IPS-15b (cell line): Measurements from ENCODE around the gene GALNT9.

Experiments
- H3K27me3 ChIP-seq: one replicate; pipeline ENCODE4 v1.6.1; 2013; ENCODE audit warnings: low read length; ENCODE audit not compliant: control insufficient read depth, insufficient read depth
- H3K36me3 ChIP-seq: one replicate; pipeline ENCODE4 v1.6.1; 2013; ENCODE audit warnings: low read length; ENCODE audit not compliant: control insufficient read depth, insufficient read depth
- H3K4me1 ChIP-seq: one replicate; pipeline ENCODE4 v1.6.1; 2013; ENCODE audit warnings: mild to moderate bottlenecking, low read length; ENCODE audit not compliant: control insufficient read depth, insufficient read depth
- H3K4me3 ChIP-seq: one replicate; pipeline ENCODE4 v1.5.1; 2013; ENCODE audit warnings: low read depth, low read length
- H3K9ac ChIP-seq: one replicate; pipeline ENCODE4 v1.6.1; 2013; ENCODE audit warnings: low read depth, mild to moderate bottlenecking, low read length
- H3K9me3 ChIP-seq: one replicate; pipeline ENCODE4 v1.6.1; 2013; ENCODE audit warnings: mild to moderate bottlenecking, low read length; ENCODE audit not compliant: control insufficient read depth, insufficient read depth

Gene GALNT9

DNA sequence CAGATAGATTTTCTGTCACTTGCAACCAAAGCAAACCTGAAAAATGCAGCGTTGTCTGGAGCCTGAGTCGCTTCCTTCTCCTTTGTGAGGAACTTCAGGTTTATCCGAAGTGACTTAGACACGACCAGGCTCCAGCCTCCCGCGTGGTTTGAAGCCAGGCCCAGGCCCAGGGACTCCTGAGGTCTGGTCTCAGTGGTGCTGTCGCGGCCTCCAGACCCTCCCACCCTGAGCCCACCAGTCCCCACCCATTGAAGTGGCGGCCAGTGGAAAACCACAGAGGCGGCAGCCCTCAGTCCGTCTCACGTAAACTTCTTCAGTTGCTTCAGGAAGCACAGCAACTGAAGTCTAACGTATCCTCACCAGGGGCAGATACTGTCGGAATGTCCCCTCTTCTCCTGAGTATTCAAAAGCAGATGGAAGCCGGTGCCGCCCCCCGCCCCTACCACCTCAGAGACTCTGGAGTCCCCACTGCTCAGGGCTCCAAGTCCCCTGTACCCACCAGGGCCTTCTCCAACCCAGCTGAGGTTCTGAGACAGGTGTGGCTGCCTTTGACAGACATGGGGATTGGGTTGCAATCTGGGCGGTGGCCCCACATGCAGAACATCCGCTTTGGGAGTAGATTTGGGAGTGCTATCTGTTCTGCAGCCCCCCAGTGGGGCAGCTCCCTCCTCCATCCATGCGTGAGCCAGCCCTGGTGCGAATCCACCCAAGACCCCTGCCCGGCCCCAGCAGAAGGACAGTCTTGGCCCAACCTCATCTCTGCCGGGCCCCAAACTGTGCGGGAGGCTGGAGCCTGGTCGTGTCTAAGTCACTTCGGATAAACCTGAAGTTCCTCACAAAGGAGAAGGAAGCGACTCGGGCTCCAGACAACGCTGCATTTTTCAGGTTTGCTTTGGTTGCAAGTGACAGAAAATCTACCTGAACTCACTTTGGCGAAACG lies 26.6 kb upstream of the GALNT9 start:
- H3K9me3 ChIP-seq, result no peaks in the 10 kb centered on the region
- no peaks in the 10 kb centered on the region for H3K4me1 ChIP-seq
- no peaks in the 10 kb centered on the region for H3K27me3 ChIP-seq
- H3K9ac ChIP-seq, result no peak overlapping the region
- H3K4me3 ChIP-seq, result no peak overlapping the region
- H3K36me3 ChIP-seq, result no peaks in the 10 kb centered on the region

DNA sequence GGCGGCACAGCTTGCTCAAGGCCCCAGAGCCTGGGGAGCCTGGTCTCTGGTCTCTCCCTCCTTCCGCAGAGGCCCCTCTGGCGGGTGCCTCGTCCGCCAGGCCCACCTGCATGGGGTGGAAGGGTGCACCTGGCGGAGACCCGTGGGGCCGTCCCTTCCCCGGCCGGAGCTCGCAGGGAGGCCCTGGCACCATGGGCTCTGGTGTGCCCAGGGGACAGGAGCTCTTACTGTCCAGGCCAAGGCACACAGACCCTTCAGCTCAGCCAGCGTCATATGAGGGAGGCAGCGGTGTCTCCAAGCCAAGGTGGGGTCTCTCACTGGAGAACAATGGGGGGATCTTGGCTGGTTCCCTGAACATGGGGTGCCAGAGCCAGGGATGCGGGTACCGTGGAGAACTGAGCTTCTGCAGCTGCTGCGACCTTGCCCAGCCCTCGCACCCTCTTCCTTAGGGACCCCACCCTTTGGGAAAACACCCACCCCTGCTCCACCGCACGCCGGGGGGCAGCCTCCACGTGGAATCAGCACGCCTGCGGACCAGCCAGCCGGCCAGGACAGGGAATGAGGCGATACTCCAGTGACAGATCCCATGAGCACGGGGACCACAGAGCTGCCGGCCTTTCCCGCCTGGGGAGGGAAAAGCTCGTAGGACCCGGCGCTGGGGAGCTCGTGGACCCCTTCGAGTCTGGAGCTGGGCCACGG lies 25.7 kb upstream of the GALNT9 start:
- Histone ChIP-seq H3K4me1 (no peaks in the 10 kb centered on the region), H3K9me3 (no peaks in the 10 kb centered on the region), H3K9ac (no peak overlapping the region), H3K27me3 (peaks cover 2% of the 10 kb centered on the region), H3K4me3 (no peak overlapping the region), H3K36me3 (no peaks in the 10 kb centered on the region)

DNA sequence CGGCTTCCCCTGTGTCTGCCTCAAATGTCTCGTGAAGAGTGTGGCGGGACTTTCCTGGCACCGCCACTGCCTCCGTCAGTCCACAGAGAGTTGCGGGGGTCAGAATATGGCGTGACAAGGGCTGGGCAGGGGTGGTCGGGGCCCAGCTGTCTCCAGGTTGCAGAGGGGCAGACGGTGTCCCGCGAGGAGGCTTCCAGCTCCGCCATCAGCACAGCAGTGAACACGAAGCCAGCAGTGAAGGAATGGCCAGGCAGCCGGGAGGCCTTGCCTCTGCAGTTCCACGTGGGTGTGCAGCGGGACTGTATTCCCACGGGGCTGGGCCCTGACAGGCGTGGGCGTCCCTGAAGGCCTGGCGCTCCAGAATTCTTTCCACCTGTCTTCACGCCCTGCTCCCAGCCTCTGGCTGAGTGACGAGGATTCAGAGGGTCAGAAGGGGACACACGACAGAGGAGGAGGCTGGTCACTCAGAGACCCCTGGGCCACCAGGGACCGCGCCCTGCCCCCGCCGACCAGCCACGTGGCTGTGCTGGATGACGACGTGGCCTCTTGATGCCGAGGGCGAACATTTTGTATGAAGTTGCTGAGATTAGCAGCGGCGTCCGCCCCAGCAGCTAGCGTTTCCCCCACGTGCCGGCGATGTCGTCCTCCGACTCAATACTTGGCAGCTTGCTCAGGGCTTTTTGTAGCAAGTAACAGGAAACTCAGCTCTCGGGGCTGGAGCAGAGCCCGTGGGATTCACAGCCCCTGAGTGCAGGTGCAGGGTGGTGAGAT lies 25.0 kb upstream of the GALNT9 start:
- Histone ChIP-seq H3K9ac (no peak overlapping the region), H3K4me3 (no peak overlapping the region), H3K27me3 (peaks cover 2% of the 10 kb centered on the region), H3K9me3 (no peaks in the 10 kb centered on the region), H3K36me3 (no peaks in the 10 kb centered on the region), H3K4me1 (no peaks in the 10 kb centered on the region)

DNA sequence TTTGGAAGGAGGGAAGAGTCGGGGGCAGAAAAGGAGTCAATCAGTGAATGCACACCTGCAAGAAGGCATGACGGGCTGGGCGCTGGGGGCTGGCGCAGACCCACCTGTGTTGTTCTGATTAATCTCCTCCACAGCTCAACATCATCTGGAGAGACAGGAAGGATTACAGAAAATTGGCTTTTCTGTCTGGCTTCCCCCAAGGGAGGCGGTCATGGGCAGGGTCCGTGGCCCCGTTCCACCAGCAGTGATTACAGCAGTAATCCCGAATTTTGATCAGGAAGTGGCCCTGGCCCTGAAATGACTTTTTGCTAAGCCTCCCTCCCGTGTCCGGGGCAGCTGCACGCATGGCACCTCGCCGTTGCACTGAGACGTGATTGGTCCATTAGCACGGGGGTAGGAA lies 24.4 kb upstream of the GALNT9 start:
- Histone ChIP-seq H3K36me3 (no peaks in the 10 kb centered on the region), H3K27me3 (peaks cover 2% of the 10 kb centered on the region), H3K4me3 (no peak overlapping the region), H3K4me1 (no peaks in the 10 kb centered on the region), H3K9me3 (no peaks in the 10 kb centered on the region), H3K9ac (no peak overlapping the region)

DNA sequence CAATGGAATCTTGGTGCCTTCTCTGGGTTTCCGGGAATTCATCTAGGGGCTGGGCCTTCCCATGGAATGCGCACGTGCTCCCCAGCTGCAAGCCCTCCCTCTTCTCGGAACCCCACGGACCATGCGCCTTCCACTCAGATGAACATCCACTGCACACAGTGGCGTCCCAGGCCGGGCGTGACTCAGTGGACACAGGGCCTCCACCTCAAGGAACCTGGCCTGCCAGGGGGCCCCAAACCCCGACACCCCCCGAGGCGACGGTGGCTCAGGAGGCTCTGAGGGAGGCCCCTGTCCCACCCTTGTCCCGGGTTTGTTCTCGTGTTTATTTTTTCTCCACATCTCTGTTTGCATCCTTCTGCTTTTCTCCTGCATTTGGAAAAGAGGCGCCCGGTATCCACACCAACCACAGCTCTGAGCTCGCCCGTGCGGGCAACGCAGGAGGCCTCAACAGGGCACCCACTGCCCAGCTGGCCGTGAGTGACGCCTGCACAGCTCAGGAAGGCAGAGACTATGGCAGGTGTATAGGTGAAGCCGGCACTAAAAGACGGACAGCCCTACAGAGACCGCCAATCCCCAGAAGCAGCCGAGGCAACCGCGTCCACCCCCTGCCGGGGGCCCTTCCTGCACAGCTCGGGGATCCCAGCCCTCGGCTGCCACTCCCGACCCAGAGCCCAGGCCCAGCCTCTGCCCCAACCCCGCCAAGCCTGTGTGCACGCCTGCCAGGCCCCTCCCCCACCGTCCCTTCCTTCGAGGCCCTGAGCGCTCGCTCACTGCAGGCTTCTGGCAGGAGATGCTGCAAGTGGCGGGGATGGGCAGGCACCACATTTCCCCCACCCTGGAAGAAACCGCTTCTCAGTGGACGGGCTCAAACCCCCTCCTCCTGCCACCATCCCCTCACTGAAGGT lies 23.8 kb upstream of the GALNT9 start:
- no peak overlapping the region for H3K9ac ChIP-seq
- peaks cover 2% of the 10 kb centered on the region for H3K27me3 ChIP-seq
- H3K4me3 ChIP-seq, result no peak overlapping the region
- no peaks in the 10 kb centered on the region for H3K9me3 ChIP-seq
- H3K4me1 ChIP-seq, result no peaks in the 10 kb centered on the region
- H3K36me3 ChIP-seq, result no peaks in the 10 kb centered on the region

GRCh38 chr12:132351751-132352495 lies 22.5 kb upstream of the GALNT9 start:
- H3K9me3 ChIP-seq, result no peaks in the 10 kb centered on the region
- H3K27me3 ChIP-seq, result peaks cover 2% of the 10 kb centered on the region
- H3K36me3 ChIP-seq, result no peaks in the 10 kb centered on the region
- no peaks in the 10 kb centered on the region for H3K4me1 ChIP-seq
- H3K4me3 ChIP-seq, result no peak overlapping the region
- H3K9ac ChIP-seq, result no peak overlapping the region

DNA sequence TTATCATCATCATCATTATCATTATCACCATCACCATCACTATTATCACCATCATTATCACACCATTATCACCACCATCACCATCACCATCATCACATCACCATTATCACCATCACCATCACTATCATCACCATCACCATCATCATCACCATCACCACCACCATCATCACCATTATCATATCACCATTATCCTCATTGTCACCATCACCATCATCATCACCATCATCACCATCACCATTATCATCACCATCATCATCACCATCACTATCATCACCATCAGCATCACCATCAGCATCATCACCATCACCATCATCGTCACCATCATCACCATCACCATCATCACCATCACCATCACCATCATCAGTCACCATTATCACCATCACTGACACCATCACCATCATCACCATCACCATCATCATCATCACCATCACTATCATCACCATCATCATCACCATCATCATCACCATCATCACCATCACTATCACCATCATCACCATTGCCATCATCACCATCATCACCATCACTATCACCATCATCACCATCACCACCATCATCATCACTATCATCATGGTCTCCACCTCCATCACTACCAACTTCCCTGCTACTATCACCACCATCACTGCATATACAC lies 20.2 kb upstream of the GALNT9 start:
- H3K9me3 ChIP-seq, result no peaks in the 10 kb centered on the region
- peaks cover 2% of the 10 kb centered on the region for H3K27me3 ChIP-seq

GRCh38 chr12:132348176-132348575 lies 18.8 kb upstream of the GALNT9 start:
- no peaks in the 10 kb centered on the region for H3K4me1 ChIP-seq
- no peaks in the 10 kb centered on the region for H3K36me3 ChIP-seq
- H3K9ac ChIP-seq, result no peak overlapping the region
- H3K9me3 ChIP-seq, result no peaks in the 10 kb centered on the region
- peaks cover 2% of the 10 kb centered on the region for H3K27me3 ChIP-seq
- H3K4me3 ChIP-seq, result no peak overlapping the region

More for the DNA sequence above, 20.2 kb upstream of the GALNT9 start:
- H3K4me3 ChIP-seq, result no peak overlapping the region
- no peak overlapping the region for H3K9ac ChIP-seq
- H3K36me3 ChIP-seq, result no peaks in the 10 kb centered on the region
- H3K4me1 ChIP-seq, result no peaks in the 10 kb centered on the region

DNA sequence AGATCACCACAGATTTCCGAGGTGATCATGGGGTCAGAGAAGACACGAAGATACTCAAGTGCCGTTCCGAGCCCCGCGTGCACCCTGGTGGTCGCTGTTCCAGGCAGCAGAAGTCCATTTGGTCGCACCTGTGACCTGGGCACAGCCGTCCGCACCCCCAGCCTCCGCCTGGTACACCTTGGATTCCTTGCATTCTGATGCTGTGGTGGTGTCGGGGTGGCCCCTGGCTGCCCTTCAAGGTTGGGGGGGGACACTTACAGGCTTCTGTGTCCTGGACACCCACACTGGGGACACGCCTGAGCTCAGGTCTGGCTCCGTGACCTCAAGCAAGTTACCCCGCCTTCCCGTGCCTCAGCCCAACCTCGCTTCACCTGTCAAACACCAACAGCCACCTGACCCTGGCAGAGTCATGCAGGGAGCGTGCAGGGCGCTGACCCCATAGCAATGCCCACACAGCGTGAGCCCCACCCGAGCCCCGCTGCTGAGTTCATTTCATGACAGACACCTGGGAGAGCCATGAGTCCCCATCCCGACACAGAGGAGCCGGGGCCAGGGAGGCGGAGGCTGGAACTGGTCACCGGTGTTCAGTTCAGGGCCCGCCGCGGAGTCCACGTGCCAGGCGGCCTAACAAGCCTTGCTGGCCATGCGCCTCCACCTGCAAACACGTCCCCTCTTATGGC lies 17.9 kb upstream of the GALNT9 start:
- no peaks in the 10 kb centered on the region for H3K4me1 ChIP-seq
- no peak overlapping the region for H3K4me3 ChIP-seq
- H3K9ac ChIP-seq, result no peak overlapping the region
- peaks cover 2% of the 10 kb centered on the region for H3K27me3 ChIP-seq
- H3K36me3 ChIP-seq, result no peaks in the 10 kb centered on the region
- no peaks in the 10 kb centered on the region for H3K9me3 ChIP-seq
